ENCODE results near the gene MED7.

MED7 gene

GRCh38 chr5:157115012-157115411, 27.7 kb downstream of the MED7 start:
- H3K36me3 ChIP-seq (ENCODE audit: control insufficient read depth in 2 of 2, insufficient read depth in 1 of 2, low read length in 2 of 2) = no peaks in the 10 kb centered on the region
- H3K9me3 ChIP-seq (ENCODE audit: control insufficient read depth, insufficient read depth, low read depth, low read length) = no peaks in the 10 kb centered on the region
- H3K4me1 ChIP-seq (ENCODE audit: control insufficient read depth, insufficient read depth, low read length) = no peaks in the 10 kb centered on the region
- CTCF ChIA-PET = interaction anchor here (1.3 to 1.5 kb wide), 2 partner anchors 11 to 34 kb away, joined by 5 read pairs; no protein-coding TSS in a partner anchor
- POLR2A ChIA-PET = no interaction called here
- no peak overlapping the region for H3K27ac ChIP-seq (ENCODE audit: extremely low read depth, low read depth, low read length)
- no peak overlapping the region for H3K4me3 ChIP-seq (ENCODE audit: low read depth, low read length)
- TF ChIP-seq ZSCAN4 (tag by site-specific recombination; IDR thresholded peaks at IDR 0.05) (no peak), HIC1 (tag by site-specific recombination; IDR thresholded peaks at IDR 0.05) (no peak), ZNF513 (tag by site-specific recombination; IDR thresholded peaks at IDR 0.05) (no peak), ZNF549 (tag by site-specific recombination; IDR thresholded peaks at IDR 0.05) (no peak), ZNF785 (tag by site-specific recombination; IDR thresholded peaks at IDR 0.05) (no peak), KLF8 (tag by site-specific recombination; IDR thresholded peaks at IDR 0.05) (no peak), ZNF416 (tag by site-specific recombination; IDR thresholded peaks at IDR 0.05) (no peak), ZSCAN5A (tag by site-specific recombination; IDR thresholded peaks at IDR 0.05) (no peak), ZNF555 (tag by site-specific recombination; conservative IDR thresholded peaks at IDR 0.05) (no peak), ZNF558 (tag by site-specific recombination; IDR thresholded peaks at IDR 0.05) (no peak), ZNF138 (tag by site-specific recombination; IDR thresholded peaks at IDR 0.05; ENCODE audit: borderline replicate concordance) (no peak), ATF2 (tag by site-specific recombination; IDR thresholded peaks at IDR 0.05; ENCODE audit: low read depth) (no peak), SP7 (tag by site-specific recombination; IDR thresholded peaks at IDR 0.05) (no peak), ZFP41 (tag by site-specific recombination; IDR thresholded peaks at IDR 0.05; ENCODE audit: borderline replicate concordance) (no peak), EGR2 (tag by site-specific recombination; IDR thresholded peaks at IDR 0.05; ENCODE audit: low read depth) (no peak), ZNF510 (tag by site-specific recombination; IDR thresholded peaks at IDR 0.05; ENCODE audit: insufficient replicate concordance) (no peak), ZNF664 (tag by site-specific recombination; IDR thresholded peaks at IDR 0.05) (no peak), ZNF792 (tag by site-specific recombination; IDR thresholded peaks at IDR 0.05) (no peak), ZNF600 (tag by site-specific recombination; IDR thresholded peaks at IDR 0.05) (no peak)
